Heart right ventricle (tissue), 16 donors: ENCODE results near the gene TSPAN18. TPM values are rescaled to one million over a fixed set of nuclear protein-coding genes. Genes with fewer than 3 reads are reported as not detected.

Source experiments
- ATAC-seq, 8 donors: fragments of 200-7000 bp; cut with Tn5 transposase; one replicate each; pipeline ENCODE4 v1.9.1; 2020; ENCODE audit warnings: mild to moderate bottlenecking in 8 of 8, moderate library complexity in 8 of 8, moderate number of reproducible peaks in 1 of 8
- DNase-seq, 2 donors: peaks; one replicate each; pipeline ENCODE4 v3.0.0-alpha.2; 2020
- H3K27ac ChIP-seq, 10 donors: fragments of 200-600 bp; sonication (generic) in 2 of 10; one replicate each; pipeline versions ENCODE4 v1.5.0 to v1.8.0; 2020 to 2022; ENCODE audit warnings: mild to moderate bottlenecking in 3 of 10
- H3K27me3 ChIP-seq, 7 donors: fragments of 200-600 bp; one replicate each; pipeline ENCODE4 v1.8.0; 2021 to 2022; ENCODE audit warnings: mild to moderate bottlenecking in 2 of 7
- H3K36me3 ChIP-seq, 9 donors: fragments of 200-600 bp; sonication (generic) in 1 of 9; one replicate each; pipeline versions ENCODE4 v1.5.0 to v1.8.0; 2020 to 2022; ENCODE audit warnings: mild to moderate bottlenecking in 2 of 9
- H3K4me1 ChIP-seq, 9 donors: fragments of 200-600 bp; sonication (generic) in 1 of 9; one replicate each; pipeline versions ENCODE4 v1.5.0 to v1.8.0; 2020 to 2022; ENCODE audit warnings: mild to moderate bottlenecking in 4 of 9
- H3K4me3 ChIP-seq, 10 donors: fragments of 200-600 bp; sonication (generic) in 2 of 10; one replicate each; pipeline versions ENCODE4 v1.5.0 to v1.8.0; 2020 to 2022; ENCODE audit warnings: mild to moderate bottlenecking in 7 of 10, moderate library complexity in 2 of 10
- H3K9me3 ChIP-seq, 11 donors: fragments of 200-600 bp in 10 of 11; sonication (generic) in 2 of 11; one replicate each; pipeline versions ENCODE4 v1.5.0 to v1.8.0; 2013 to 2022; ENCODE audit warnings: mild to moderate bottlenecking in 2 of 11, control low read depth in 1 of 11, moderate library complexity in 1 of 11
- CTCF ChIP-seq, 9 donors: fragments of 200-600 bp; sonication (generic) in 2 of 9; IDR thresholded peaks; one replicate each; pipeline versions ENCODE4 v1.5.0 to v1.8.0; 2021 to 2022; ENCODE audit warnings: antibody characterized with exemption in 9 of 9, mild to moderate bottlenecking in 5 of 9, moderate library complexity in 1 of 9
- WGBS, 2 donors: extraction: QIAGEN DNeasy Blood & Tissue Kit; methylation state at CpG; one replicate each; pipeline ENCODE4 v1.1.7; 2013; ENCODE audit warnings: inconsistent platforms in 1 of 2; 5-methylcytosine and 5-hydroxymethylcytosine counted together
- intact Hi-C, 10 donors: fragments of 100-400 bp; cut with DNase I; formaldehyde crosslinking; loops; one replicate each; pipeline versions ENCODE4 v1.11.1 to v1.14.2; 2022
- polyA plus RNA-seq, 2 donors: library from polyadenylated mRNA; stranded (reverse); fragments of 200-250 nt; gene quantifications; one replicate each; pipeline ENCODE4 v1.2.3, GENCODE V29; 2013
- total RNA-seq, 10 donors: library from RNA; stranded (reverse); fragmentation: NEBNext Ultra II Directional in 3 of 10; extraction: Animal tissue kit (Norgen Biotek cat#: 25700) in 3 of 10; gene quantifications; one replicate each; pipeline versions ENCODE4 v1.2.1 to v1.2.4, GENCODE V29; 2021 to 2023
- donor health status: Arrhythmogenic right ventricular cardiomyopathy.
- donor health status: ischemic (EF 13 %, LVEDD 7.1; RV severe dilation, severe dysfunction).
- donor health status: healthy with polysubstance abuse.
- donor health status: DM: no; HTN: yes; CAD: no.
- donor health status: DM: no; HTN: no; CAD: no.
- donor health status: ischemic (EF 25% LVEDD 6.9; RV normal size, moderate dysfunction).
- donor health status: ischemic (EF 25% LVEDD 5.7; RV mildly dilated, moderate dysfunction).
- donor health status: healthy.
- donor health status: DM: yes; HTN: yes; CAD: no.
- donor health status: Ischemic cardiomyopathy.
- donor health status: ischemic (EF 35%, LVEDD 5.7; RV mildly dilated, moderate dysfunction).
- donor health status: nonischemic (EF 11% LVEDD 7.7; RV severe dilation, severe dysfunction).
- donor health status: DM: yes; HTN: yes; CAD: no.
- donor health status: PGD.
- donor health status: ischemic (EF 29% LVEDD 5.4; RV normal size, mild dysfunction).
- donor health status: nonischemic (EF 23%, LVEDD 6.1; RV moderate dilation, normal function).

TSPAN18 gene
- total and polyA plus RNA-seq, 12 donors: 37.7 to 140 (median 92.9) TPM

- no peak for TF ChIP-seq CTCF (IDR thresholded peaks at IDR 0.05)
- intact Hi-C loops: no loop called here
- Histone ChIP-seq H3K9me3 (peaks cover 0 to 5% (median 0%) of the 10 kb centered on the region in 11 donors), H3K36me3 (peaks cover 0 to 14% (median 0%) of the 10 kb centered on the region in 9 donors), H3K27ac (no peak overlapping the region), H3K4me1 (peaks cover 1 to 38% (median 14%) of the 10 kb centered on the region in 9 donors), H3K4me3 (no peak overlapping the region), H3K27me3 (no peaks in the 10 kb centered on the region)
- no peak for ATAC-seq
- no peak for DNase-seq
- WGBS, 2 donors: 92 to 97% methylated on average over 3 of the region's 3 CpGs
These were observed 147.5 kb downstream of the TSPAN18 start for GRCh38 chr11:44874284-44874683.

GRCh38 chr11:44875037-44875436 is 148.3 kb downstream of the TSPAN18 start:
- H3K27ac ChIP-seq: no peak overlapping the region
- H3K27me3 ChIP-seq: no peaks in the 10 kb centered on the region
- 86 to 90% methylated on average over 4 of the region's 4 CpGs for WGBS, 2 donors
- no peak for TF ChIP-seq CTCF (IDR thresholded peaks at IDR 0.05)
- intact Hi-C loops: no loop called here
- ATAC-seq (no peak), DNase-seq (no peak)
- no peak overlapping the region for H3K4me3 ChIP-seq
- H3K4me1 ChIP-seq: peaks cover 0 to 30% (median 14%) of the 10 kb centered on the region in 9 donors
- H3K36me3 ChIP-seq: peaks cover 0 to 14% (median 0%) of the 10 kb centered on the region in 9 donors
- peaks cover 0 to 5% (median 0%) of the 10 kb centered on the region in 11 donors for H3K9me3 ChIP-seq

GRCh38 chr11:44876194-44876723 is 149.5 kb downstream of the TSPAN18 start:
- intact Hi-C loops: loop anchor here in 1 of 10 donors (2.0 kb wide), 1 partner anchor 27 kb away; no protein-coding TSS in a partner anchor

GRCh38 chr11:44876906-44877305 is 150.1 kb downstream of the TSPAN18 start:
- Histone ChIP-seq H3K27ac (peak overlapping the region in 1 of 10 donors; percentile 7), H3K27me3 (no peaks in the 10 kb centered on the region), H3K36me3 (peaks cover 0 to 18% (median 0%) of the 10 kb centered on the region in 9 donors), H3K4me1 (peaks cover 0 to 30% (median 14%) of the 10 kb centered on the region in 9 donors), H3K9me3 (no peaks in the 10 kb centered on the region), H3K4me3 (no peak overlapping the region)
- whole genome bisulfite sequencing, 2 donors: 68 to 76% methylated on average over 12 of the region's 12 CpGs
- ATAC-seq (no peak), DNase-seq (no peak)
- intact Hi-C loops: loop anchor here in 1 of 10 donors (2.0 kb wide), 1 partner anchor 28 kb away; no protein-coding TSS in a partner anchor
- no peak for TF ChIP-seq CTCF (IDR thresholded peaks at IDR 0.05)

More at GRCh38 chr11:44876194-44876723, 149.5 kb downstream of the TSPAN18 start:
- DNase-seq (no peak), ATAC-seq (no peak)
- Histone ChIP-seq H3K4me3 (no peak overlapping the region), H3K27ac (no peak overlapping the region), H3K9me3 (peaks cover 0 to 1% (median 0%) of the 10 kb centered on the region in 11 donors), H3K36me3 (peaks cover 0 to 13% (median 0%) of the 10 kb centered on the region in 9 donors), H3K27me3 (no peaks in the 10 kb centered on the region), H3K4me1 (peaks cover 0 to 25% (median 14%) of the 10 kb centered on the region in 9 donors)
- WGBS, 2 donors: 94 to 96% methylated on average over 5 of the region's 5 CpGs
- TF ChIP-seq CTCF (IDR thresholded peaks at IDR 0.05): no peak
